Globus pallidus (tissue), 1 donor: Measurements from ENCODE around the gene TOP2A.
"Not testable (repeated sequence)": the region's sequence is repeated elsewhere in the genome, so short reads cannot be mapped to it uniquely, and the experiment has no call there.

Experiments used
- DNase-seq: peaks from one replicate; pipeline ENCODE4 v3.0.0-alpha.2; 2015; ENCODE audit warnings: low spot score

The TOP2A gene

GRCh38 chr17:40378966-40379365 lies 38.7 kb downstream of the TOP2A start:
- no peak for DNase-seq

- no peak for DNase-seq
These were observed 39.9 kb downstream of the TOP2A start for GRCh38 chr17:40377832-40378231.

GRCh38 chr17:40376541-40376940 lies 41.2 kb downstream of the TOP2A start:
- not testable (repeated sequence) for DNase-seq

DNA sequence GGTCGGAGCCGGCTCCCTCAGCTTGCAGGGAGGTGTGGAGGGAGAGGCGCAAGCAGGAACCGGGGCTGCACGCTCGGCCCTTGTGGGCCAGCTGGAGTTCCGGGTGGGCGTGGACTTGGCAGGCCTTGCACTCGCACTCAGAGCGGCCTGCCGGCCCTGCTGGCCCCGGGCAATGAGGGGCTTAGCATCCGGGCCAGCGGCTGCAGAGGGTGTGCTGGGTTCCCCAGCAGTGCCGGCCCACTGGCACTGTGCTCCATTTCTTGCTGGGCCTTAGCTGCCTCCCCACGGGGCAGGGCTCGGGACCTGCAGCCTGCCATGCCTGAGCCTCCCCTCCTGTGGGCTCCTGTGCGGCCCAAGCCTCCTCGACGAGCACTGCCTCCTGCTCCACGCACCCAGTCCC lies 41.9 kb downstream of the TOP2A start:
- DNase-seq = not testable (repeated sequence)

DNA sequence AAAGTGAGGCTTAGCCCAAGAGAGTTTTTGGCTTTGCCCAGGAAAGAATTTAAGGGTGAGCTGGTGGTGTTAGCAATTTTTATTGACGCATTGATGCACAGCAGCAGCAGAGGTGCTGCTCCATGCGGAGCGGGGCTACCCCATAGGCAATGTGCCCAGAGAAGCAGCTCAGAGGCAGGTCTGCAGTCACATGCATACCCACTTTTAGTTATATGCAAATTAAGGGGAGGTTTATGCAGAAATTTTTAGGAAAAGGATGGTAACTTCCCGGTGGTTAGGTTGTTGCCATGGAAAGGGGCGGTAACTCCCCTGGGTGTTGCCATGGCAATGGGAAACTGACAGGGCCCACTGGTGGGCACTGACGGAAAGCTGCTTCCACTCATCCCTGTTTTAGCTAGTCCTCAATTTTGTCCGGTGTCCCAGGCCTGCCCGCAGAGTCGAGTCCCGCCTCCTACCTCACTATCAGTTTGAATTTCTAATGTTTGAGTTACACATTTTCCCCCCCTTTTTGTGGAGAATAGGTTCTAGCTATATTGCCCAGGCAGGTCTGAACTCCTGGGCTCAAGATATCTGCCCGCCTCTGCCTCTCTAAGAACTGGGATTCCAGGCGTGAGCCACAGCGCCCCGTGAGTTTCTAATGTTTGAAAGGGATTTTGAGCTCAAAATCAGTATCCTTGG lies 42.7 kb downstream of the TOP2A start:
- no peak for DNase-seq

- DNase-seq = no peak
These were observed 43.7 kb downstream of the TOP2A start for GRCh38 chr17:40373999-40374398.

- no peak for DNase-seq
These were observed 44.4 kb downstream of the TOP2A start for GRCh38 chr17:40373324-40373723.

GRCh38 chr17:40372644-40373043 lies 45.1 kb downstream of the TOP2A start:
- DNase-seq = not testable (repeated sequence)

DNA sequence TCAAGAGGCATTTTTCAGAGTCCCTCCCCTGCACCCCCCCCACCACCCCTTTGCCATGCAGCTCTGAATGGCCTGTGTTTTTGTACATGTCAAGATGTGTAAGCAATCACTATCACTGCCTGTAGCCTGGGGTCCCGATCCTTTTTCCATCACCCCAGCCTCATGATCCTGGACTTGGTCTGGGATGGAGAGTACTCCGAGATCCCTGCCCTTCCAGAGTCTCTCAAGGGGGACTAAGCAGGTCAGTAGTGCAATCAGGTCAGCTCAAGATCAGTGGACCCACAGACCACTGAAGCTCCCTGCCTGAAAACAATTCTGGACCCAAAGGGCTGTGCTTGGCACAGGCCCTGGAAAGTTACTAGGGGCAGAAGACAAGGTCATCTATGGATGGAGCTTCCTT lies 45.7 kb downstream of the TOP2A start:
- DNase-seq = no peak

DNA sequence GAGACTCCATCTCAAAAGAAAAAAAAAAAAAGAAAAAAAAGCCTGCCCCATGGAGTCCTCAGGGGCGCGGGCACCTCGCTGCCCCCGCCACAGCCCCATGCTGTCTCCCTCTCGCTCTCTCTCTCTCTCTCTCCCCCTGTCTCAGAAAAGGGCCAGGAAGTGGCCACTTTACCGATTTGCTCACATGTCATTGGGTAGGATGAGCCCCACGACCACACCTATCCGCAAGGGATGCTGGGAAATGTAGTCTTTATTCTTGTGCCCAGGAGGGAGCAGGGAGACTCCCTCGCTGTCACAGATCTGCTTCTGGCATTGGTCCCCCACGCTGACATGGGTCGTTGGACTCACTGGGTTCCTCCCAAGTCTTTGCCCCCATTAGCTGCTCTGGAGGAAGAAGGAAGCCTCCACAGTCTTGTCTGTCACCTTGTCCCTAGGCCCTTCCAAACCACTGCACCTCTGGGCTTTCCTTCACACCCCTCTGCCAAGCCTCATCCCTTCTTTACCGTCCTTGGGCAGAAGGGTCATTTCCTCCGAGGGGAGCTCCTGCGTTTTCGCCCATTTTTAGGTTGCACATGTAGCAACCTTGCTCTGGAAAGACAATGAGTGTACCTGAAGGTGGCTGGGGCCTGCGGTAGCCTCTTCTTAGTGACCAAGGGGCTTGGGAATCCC lies 46.3 kb downstream of the TOP2A start:
- DNase-seq = no peak

GRCh38 chr17:40369923-40370322 lies 47.8 kb downstream of the TOP2A start:
- no peak for DNase-seq

DNA sequence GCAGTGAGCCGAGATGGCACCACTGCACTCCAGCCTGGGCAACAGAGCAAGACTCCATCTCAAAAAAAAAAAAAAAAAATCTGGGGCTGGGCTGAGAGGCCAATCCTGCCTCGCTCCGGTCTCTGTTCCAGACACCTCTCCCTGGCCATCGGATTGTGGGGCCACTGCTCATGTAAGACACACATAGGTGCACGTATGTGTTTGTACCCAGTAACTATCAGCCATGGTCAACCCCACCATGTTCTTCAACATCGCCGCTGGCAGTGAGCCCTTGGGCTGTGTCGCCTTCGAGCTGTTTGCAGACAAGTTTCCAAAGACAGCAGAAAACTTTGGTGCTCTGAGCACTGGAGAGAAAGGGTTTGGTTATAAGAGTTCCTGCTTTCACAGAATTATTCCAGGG lies 50.0 kb downstream of the TOP2A start:
- not testable (repeated sequence) for DNase-seq

DNA sequence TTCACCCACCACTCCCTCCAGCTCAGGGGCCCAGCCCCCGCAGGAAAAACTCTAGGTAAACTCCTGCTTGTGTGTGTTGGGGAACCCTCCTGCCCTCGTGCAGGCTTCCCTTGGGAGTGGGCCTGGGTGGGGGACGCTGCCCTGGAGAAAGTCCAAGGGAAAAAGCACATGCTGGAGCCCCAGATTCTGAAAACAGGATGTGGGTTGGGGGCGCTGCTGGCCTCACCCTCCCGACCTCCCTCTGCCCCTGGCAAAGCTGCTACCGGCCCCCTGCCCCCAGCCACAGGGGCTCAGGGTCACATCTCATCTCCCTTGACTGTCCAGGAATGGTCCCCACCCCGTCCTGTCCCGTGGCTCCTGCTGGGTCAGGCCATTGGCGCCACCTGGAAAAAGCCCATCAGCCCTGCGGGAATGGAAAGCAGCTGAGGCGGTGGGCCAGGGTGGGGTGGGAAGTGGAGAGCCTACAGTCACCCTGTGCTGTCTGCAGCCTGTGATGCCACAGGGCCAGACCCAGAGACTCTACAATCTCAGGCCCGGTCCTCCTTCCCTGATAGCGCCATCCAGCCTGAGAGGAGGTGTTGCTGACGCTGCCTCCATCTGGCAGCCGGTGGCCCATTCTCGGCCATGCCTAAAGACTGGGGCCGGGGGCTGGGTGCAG lies 50.7 kb downstream of the TOP2A start:
- no peak for DNase-seq

- no peak for DNase-seq
These were observed 51.4 kb downstream of the TOP2A start for GRCh38 chr17:40366076-40366860.

DNA sequence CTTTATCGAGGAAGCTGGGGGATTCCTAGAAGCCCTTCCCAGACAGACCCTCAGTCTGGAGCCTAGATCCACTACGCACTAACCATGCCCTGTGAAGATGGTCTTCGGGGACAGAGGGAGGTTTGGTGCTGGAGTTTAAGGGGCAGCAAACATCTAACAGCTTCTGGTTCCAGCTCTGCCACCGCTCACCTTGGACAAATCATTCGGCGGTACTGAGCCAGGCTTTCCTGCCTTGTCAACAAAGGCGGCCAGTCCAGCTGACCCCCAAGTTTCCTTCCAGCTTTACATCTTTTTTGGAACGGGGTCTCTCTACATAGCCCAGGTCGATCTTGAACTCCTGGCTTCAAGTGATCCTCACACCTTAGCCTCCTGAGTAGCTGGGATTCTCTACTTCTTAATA lies 52.8 kb downstream of the TOP2A start:
- no peak for DNase-seq

DNA sequence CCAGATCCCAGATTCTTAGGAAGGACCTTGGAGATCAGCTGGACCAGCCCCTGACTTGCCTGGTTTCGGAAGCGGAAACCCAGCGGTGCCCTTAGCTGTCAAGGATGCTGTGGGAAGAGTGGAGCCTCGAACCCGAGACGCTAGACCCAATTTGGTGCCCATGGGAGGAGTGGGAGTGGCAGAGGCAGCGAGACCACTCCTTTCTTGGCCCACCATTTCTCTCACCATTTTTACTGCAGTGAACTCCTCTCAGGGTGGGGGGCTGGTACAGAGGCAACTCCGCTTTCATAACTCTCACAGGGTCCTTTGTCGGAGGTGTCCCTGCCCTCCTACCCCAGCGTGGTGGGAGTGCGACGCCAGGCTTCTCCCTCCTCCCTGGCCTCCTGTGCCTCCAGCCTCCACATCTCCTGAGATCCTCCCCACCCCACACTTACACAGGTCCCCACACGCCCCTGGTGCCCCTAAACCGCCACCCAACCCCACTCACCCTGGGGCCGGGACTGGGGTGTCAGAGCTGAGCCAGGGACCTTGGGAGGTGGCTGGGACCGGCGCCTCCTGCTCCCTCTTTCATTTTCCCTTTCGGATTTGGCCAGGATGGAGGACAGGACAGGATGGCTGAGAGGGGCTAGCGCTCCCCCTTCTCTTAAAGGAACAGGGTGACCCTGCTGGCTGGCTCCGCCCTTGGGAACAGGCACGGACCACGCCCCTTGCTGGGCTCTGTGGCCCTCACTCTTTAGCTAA lies 53.4 kb downstream of the TOP2A start, which contains the start of gene GJD3:
Gene GJD3, minus strand, starts transcription at position 617 of the 741 bp plus-strand sequence. CDS start 922 bp downstream, outside the sequence.
- no peak for DNase-seq

- DNase-seq = no peak
These were observed 54.4 kb downstream of the TOP2A start for GRCh38 chr17:40363111-40363827.

GRCh38 chr17:40362696-40363110 lies 55.0 kb downstream of the TOP2A start:
- DNase-seq = no peak

GRCh38 chr17:40361925-40362695 lies 55.6 kb downstream of the TOP2A start:
- no peak for DNase-seq
